GM10266 (cell line): ENCODE results near the gene RAB2B.
A peak's percentile ranks its signal among the peaks of the same experiment; 100 is the strongest.

Experiments
- DNase-seq: peaks from one replicate; pipeline ENCODE4 v3.0.0; 2012; ENCODE audit errors: extremely low spot score
- TF ChIP-seq, protein P1 (sequence below): IDR thresholded peaks from 2 replicates; pipeline ENCODE4 v1.5.1; 2012; ENCODE audit warnings: mild to moderate bottlenecking, low read depth; ENCODE audit not compliant: control insufficient read depth, insufficient read depth; ENCODE audit errors: missing control alignments

The RAB2B gene

DNA sequence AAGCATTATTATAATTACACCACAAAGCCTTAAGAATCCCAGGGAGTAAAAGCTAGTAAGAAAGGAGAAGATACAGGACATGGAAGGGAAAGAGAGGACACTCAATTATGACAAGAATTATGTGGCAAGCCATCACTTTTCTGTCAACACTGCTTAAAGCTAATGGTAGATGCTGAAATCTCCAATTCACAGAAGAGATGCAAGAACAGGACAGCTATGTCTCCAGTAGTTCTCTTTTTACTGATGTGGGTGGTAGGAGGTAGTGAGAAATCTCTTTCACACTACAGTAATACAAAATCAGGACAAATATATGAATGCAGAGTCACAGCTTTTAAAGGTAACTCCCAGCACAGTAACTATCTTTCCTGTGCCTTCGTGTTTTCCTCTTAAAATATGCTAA, 50.1 kb downstream of the RAB2B start:
- DNase-seq: no peak
- TF ChIP-seq, protein P1, sequence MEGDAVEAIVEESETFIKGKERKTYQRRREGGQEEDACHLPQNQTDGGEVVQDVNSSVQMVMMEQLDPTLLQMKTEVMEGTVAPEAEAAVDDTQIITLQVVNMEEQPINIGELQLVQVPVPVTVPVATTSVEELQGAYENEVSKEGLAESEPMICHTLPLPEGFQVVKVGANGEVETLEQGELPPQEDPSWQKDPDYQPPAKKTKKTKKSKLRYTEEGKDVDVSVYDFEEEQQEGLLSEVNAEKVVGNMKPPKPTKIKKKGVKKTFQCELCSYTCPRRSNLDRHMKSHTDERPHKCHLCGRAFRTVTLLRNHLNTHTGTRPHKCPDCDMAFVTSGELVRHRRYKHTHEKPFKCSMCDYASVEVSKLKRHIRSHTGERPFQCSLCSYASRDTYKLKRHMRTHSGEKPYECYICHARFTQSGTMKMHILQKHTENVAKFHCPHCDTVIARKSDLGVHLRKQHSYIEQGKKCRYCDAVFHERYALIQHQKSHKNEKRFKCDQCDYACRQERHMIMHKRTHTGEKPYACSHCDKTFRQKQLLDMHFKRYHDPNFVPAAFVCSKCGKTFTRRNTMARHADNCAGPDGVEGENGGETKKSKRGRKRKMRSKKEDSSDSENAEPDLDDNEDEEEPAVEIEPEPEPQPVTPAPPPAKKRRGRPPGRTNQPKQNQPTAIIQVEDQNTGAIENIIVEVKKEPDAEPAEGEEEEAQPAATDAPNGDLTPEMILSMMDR: no peak

DNA sequence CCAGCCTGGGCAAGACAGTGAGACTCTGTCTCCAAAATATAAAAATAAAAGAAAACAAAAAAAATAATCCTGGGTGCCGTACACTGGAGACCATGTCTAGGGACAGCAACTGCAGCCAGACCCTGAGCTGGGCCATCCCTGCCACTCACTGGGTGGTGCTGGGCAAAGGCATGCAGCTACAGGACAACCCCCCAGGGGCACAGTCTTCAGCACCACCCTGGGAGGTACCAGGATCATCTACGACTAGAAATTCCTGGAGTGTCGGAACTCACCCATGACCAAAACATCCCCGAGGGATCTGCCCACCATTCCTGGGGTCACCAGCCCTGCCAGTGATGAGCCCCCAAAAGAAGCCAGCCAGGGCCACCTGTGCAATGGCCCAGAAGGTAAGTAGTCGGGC, 57.2 kb downstream of the RAB2B start:
- TF ChIP-seq, protein P1: no peak
- DNase-seq: no peak

DNA sequence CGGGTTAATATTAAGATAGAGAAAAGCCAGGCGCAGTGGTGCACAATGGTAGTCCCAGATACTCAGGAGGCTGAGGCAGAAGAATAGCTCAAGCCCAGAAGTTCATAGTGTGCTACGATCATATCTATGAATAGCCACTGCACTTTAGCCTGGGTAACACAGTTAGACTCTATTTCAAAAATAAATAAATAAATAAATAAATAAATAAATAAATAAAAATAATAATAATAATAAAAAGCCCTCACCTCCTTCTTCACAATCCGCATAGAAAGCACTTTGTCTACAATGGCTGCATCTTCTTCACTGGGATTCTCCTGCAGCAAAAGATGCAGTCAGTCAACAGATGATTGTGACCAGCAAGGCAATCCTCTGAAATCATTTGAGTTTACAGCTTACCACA, 61.4 kb downstream of the RAB2B start:
- no peak for DNase-seq
- TF ChIP-seq, protein P1: no peak

DNA sequence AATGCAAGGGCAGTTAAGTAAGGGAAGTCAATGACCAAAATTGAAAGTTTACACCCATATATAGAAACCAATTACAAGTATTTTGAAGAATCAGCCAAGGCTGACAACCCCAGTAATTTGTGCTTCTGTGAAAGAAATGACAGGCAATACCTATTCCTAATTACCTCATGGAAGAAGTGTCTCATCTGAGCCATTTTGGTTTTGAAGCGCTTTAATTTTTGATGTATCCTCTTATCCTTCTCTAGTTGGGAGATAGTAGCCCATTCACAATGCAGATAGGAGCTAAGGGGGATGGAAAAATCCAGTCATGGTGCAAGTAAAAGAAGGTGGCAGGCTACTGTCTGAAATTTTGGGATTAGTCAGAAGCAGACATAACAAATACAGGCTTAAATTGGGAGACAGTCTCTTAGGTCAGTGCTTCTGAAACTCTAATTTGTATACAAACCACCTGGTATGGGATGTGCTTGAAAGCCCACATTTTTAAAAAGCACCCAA, 62.6 kb downstream of the RAB2B start:
- DNase-seq: peak; percentile 47
- TF ChIP-seq, protein P1: no peak
